ENCODE results near the gene PIGU. TPM values are rescaled to one million over a fixed set of nuclear protein-coding genes. Genes with fewer than 3 reads are reported as not detected.

PIGU gene
- polyA plus RNA-seq, 1 donor from 2014 or later, result 35.8 TPM

DNA sequence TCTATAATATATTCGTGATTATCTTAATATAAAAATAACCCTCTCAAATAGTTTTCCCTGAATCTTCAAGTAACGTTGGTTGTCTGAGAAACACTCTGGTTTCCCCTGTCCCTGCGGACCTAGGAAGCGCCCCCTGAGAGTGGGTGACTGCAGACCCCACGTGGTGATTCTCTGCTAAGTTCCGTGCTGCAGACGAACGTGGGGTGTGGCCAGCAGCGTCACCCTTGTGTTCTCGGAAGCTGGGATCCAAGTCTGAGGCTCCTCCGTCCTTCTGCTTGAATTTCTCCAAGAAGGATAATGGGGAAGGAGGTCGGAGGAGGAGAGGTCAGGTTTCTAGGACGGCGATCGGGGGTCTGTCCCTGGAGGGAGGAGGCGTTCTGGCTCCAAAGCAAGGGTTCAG, 135.0 kb downstream of the PIGU start:
- H3F3A ChIP-seq (ENCODE audit: insufficient read depth, low read length, poor library complexity, severe bottlenecking), result no peaks in the 10 kb centered on the region
- TF ChIP-seq EP300 (conservative IDR thresholded peaks at IDR 0.05; ENCODE audit: poor library complexity, severe bottlenecking), result no peak
- TF ChIP-seq MXI1 (conservative IDR thresholded peaks at IDR 0.05; ENCODE audit: poor library complexity, severe bottlenecking), result no peak
- H3K9me3 ChIP-seq (ENCODE audit: low read length), result no peaks in the 10 kb centered on the region
- no peak overlapping the region for H3K9ac ChIP-seq (ENCODE audit: low read length)
- H3K4me3 ChIP-seq (ENCODE audit: low read length), result no peak overlapping the region
- no peak overlapping the region for H3K27ac ChIP-seq (ENCODE audit: low read length)
- no peaks in the 10 kb centered on the region for H3K9me2 ChIP-seq (ENCODE audit: insufficient read depth, low read length)
- no peaks in the 10 kb centered on the region for H4K20me1 ChIP-seq (ENCODE audit: insufficient read depth)
- no peak overlapping the region for H2AFZ ChIP-seq (ENCODE audit: low read depth, low read length)
- H3K36me3 ChIP-seq (ENCODE audit: insufficient read depth, low read length), result no peaks in the 10 kb centered on the region
- no peak overlapping the region for H3K4me2 ChIP-seq (ENCODE audit: low read length)
- no peaks in the 10 kb centered on the region for H3K27me3 ChIP-seq (ENCODE audit: insufficient read depth, low read depth, low read length)
- H3K79me2 ChIP-seq (replicated peaks; ENCODE audit: insufficient read depth, low read length), result no peaks in the 10 kb centered on the region

DNA sequence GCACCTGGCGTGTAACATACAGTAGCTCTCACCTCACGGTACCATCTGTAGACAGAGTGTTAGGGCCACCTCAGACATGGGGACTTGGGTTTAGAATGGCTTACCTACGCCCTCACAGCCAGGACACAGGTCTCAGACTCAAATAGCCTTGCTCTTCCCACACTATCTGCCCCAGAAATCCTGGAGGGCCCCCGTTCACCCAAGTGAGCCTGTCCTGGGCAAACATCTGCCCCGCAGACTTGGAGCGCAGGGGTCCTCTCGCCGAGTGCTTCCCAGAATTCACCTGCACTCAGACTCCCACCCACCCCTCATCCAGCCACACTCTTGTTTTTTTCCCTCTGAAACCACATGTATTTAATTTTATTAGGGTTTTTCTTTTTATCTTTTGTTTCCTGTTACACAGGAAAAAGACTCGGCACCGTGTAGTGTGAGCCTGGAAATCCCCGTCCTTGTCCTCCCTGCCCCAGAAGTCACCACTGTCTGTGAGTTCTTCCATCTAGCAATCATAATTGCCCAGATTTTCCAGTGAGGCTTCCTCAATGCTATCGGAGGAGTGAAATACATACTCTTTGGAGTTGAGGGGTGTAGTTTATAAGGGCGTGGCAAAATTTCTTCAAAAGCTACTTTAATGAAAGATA, 135.5 kb downstream of the PIGU start:
- no peak overlapping the region for H2AFZ ChIP-seq (ENCODE audit: low read depth, low read length)
- no peaks in the 10 kb centered on the region for H3F3A ChIP-seq (ENCODE audit: insufficient read depth, low read length, poor library complexity, severe bottlenecking)
- no peaks in the 10 kb centered on the region for H3K36me3 ChIP-seq (ENCODE audit: insufficient read depth, low read length)
- no peaks in the 10 kb centered on the region for H3K27me3 ChIP-seq (ENCODE audit: insufficient read depth, low read depth, low read length)
- H3K4me2 ChIP-seq (ENCODE audit: low read length), result no peak overlapping the region
- no peak overlapping the region for H3K9ac ChIP-seq (ENCODE audit: low read length)
- no peak overlapping the region for H3K4me3 ChIP-seq (ENCODE audit: low read length)
- H3K9me3 ChIP-seq (ENCODE audit: low read length), result no peaks in the 10 kb centered on the region
- no peaks in the 10 kb centered on the region for H3K9me2 ChIP-seq (ENCODE audit: insufficient read depth, low read length)
- H3K27ac ChIP-seq (ENCODE audit: low read length), result no peak overlapping the region
- TF ChIP-seq RAD21 (conservative IDR thresholded peaks at IDR 0.05) (no peak), EZH2 (IDR thresholded peaks at IDR 0.05; ENCODE audit: borderline replicate concordance, insufficient read depth, low read length, poor library complexity, severe bottlenecking) (no peak), TAF1 (IDR thresholded peaks at IDR 0.05; ENCODE audit: low read depth) (no peak), POLR2AphosphoS5 (IDR thresholded peaks at IDR 0.05) (no peak), MXI1 (conservative IDR thresholded peaks at IDR 0.05; ENCODE audit: poor library complexity, severe bottlenecking) (no peak), SMC3 (conservative IDR thresholded peaks at IDR 0.05; ENCODE audit: poor library complexity) (no peak), EP300 (conservative IDR thresholded peaks at IDR 0.05; ENCODE audit: poor library complexity, severe bottlenecking) (no peak)
- TF ChIP-seq, protein P1, sequence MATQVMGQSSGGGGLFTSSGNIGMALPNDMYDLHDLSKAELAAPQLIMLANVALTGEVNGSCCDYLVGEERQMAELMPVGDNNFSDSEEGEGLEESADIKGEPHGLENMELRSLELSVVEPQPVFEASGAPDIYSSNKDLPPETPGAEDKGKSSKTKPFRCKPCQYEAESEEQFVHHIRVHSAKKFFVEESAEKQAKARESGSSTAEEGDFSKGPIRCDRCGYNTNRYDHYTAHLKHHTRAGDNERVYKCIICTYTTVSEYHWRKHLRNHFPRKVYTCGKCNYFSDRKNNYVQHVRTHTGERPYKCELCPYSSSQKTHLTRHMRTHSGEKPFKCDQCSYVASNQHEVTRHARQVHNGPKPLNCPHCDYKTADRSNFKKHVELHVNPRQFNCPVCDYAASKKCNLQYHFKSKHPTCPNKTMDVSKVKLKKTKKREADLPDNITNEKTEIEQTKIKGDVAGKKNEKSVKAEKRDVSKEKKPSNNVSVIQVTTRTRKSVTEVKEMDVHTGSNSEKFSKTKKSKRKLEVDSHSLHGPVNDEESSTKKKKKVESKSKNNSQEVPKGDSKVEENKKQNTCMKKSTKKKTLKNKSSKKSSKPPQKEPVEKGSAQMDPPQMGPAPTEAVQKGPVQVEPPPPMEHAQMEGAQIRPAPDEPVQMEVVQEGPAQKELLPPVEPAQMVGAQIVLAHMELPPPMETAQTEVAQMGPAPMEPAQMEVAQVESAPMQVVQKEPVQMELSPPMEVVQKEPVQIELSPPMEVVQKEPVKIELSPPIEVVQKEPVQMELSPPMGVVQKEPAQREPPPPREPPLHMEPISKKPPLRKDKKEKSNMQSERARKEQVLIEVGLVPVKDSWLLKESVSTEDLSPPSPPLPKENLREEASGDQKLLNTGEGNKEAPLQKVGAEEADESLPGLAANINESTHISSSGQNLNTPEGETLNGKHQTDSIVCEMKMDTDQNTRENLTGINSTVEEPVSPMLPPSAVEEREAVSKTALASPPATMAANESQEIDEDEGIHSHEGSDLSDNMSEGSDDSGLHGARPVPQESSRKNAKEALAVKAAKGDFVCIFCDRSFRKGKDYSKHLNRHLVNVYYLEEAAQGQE (IDR thresholded peaks at IDR 0.05; ENCODE audit: borderline replicate concordance), result no peak
- TF ChIP-seq, protein P2, sequence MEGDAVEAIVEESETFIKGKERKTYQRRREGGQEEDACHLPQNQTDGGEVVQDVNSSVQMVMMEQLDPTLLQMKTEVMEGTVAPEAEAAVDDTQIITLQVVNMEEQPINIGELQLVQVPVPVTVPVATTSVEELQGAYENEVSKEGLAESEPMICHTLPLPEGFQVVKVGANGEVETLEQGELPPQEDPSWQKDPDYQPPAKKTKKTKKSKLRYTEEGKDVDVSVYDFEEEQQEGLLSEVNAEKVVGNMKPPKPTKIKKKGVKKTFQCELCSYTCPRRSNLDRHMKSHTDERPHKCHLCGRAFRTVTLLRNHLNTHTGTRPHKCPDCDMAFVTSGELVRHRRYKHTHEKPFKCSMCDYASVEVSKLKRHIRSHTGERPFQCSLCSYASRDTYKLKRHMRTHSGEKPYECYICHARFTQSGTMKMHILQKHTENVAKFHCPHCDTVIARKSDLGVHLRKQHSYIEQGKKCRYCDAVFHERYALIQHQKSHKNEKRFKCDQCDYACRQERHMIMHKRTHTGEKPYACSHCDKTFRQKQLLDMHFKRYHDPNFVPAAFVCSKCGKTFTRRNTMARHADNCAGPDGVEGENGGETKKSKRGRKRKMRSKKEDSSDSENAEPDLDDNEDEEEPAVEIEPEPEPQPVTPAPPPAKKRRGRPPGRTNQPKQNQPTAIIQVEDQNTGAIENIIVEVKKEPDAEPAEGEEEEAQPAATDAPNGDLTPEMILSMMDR (IDR thresholded peaks at IDR 0.05; ENCODE audit: poor library complexity, severe bottlenecking), result no peak
- H4K20me1 ChIP-seq (ENCODE audit: insufficient read depth), result no peaks in the 10 kb centered on the region
- H3K79me2 ChIP-seq (replicated peaks; ENCODE audit: insufficient read depth, low read length), result no peaks in the 10 kb centered on the region
